NCI-H1417 (cell line): ENCODE measurements around the gene MRAP.
"Not testable (repeated sequence)": the region's sequence is repeated elsewhere in the genome, so short reads cannot be mapped to it uniquely, and the experiment has no call there.

Experiments used
- DNase-seq, 3 experiments: peaks; one replicate each; lab custom pipeline; 2025; lab: John Stamatoyannopoulos, UW

MRAP gene

DNA sequence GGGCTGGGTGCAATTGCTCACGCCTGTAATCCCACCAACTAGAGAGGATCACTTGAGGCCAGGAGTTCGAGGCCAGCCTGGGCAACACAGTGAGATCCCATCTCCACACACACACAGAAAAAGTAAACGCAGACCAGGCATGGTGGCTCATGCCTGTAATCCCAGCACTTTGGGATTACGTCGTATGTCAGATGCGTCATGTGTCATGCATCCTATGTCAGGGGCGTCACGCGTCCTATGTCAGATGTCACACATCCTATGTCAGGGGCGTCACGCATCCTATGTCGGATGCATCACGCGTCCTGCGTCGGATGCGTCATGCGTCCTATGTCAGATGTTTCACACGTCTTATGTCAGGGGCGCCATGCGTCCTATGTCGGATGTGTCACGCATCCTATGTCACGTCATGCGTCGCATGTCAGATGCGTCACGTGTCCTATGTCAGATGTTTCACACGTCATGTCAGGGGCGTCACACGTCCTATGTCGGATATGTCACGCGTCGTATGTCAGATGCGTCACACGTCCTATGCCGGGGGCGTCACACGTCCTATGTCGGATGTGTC lies 1.5 kb downstream of the MRAP start:
- no peak for DNase-seq

GRCh38 chr21:32301596-32301995 lies 2.9 kb downstream of the MRAP start:
- DNase-seq, result no peak

DNA sequence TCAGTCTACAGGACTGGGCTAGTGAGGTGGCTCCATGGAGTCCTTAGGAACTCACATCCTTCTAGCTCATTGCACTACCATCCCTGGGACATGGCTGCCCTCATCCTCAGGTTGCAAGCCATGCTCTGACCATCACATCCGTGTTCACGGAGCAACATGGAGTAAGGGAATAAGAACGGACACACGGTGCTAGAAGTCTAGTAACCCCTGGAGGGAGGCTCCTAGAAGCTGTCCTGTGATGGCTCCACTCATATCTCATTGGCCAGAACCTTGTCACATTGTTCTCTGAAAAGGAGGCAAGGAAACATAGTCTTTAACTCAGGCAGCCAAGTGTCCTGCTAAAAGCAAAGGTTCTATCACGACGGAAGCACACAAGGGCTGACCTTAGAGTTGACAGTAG lies 3.9 kb downstream of the MRAP start:
- DNase-seq, result no peak

DNA sequence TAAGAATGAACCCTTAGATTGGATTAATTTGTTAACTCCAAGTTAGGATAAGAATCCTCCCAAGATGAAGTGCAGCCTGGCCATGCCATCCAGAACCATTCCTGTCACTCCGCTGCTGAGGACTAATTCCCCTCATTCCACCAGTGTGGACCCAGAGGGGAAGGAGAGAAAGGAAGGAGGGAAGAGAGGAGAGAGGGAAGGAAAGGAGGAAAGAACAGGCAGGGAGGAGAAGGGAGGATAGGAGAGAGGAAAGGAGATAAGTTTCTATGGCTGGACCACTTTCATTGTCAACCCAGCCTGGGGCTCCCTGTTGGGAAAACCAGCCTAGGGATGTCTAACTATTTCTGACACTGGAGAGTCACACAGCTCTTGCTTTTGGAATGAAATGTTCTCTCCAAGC lies 4.7 kb downstream of the MRAP start:
- DNase-seq, result no peak

GRCh38 chr21:32304998-32305397 lies 6.3 kb downstream of the MRAP start:
- DNase-seq, result no peak

- DNase-seq, result no peak
Measured at GRCh38 chr21:32306021-32306780, 7.5 kb downstream of the MRAP start.

GRCh38 chr21:32307706-32308105 lies 9.1 kb downstream of the MRAP start:
- DNase-seq, result no peak

- no peak for DNase-seq
Measured at GRCh38 chr21:32308696-32309095, 10.0 kb downstream of the MRAP start.

DNA sequence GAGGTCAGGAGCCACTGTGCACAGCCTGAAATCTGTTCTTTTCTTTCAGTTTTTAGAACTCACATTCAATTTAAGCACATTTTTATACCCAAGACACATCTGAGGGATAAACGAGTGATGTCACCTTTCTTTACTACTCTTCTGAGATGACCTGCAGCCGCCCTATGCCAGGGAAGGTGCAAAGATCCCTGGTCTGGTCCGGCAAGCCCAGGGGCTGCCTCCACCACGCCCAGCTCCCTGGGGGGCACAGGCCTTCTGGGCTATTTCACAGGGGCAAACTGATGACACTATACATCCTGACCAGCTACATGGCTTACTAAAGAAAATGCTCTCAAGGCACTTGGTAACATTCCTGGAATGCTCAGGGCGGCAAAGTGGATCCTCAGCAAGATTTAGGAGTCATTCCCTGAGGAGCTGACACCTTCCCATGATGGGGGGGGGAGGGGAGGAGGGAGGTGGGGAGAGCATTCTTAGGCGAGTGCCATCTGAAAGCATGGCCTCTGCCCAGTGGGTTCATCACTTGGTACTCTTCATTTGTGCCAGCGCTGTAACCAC lies 11.3 kb downstream of the MRAP start:
- no peak for DNase-seq

DNA sequence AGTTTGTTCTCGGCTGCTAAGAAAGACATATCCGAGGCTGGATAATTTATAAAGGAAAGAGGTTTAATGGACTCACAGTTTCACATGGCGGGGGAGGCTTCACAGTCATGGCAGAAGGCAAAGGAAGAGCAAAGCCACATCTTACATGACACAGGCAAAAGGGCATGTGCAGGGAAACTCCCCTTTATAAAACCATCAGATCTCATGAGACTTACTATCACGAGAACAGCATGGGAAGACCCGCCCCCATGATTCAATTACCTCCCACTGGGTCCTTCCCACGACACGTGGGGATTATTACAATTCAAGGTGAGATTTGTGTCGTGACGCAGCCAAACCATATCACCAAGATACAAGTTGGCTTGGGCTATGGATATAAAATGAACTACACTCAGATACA lies 12.3 kb downstream of the MRAP start:
- not testable (repeated sequence) for DNase-seq

DNA sequence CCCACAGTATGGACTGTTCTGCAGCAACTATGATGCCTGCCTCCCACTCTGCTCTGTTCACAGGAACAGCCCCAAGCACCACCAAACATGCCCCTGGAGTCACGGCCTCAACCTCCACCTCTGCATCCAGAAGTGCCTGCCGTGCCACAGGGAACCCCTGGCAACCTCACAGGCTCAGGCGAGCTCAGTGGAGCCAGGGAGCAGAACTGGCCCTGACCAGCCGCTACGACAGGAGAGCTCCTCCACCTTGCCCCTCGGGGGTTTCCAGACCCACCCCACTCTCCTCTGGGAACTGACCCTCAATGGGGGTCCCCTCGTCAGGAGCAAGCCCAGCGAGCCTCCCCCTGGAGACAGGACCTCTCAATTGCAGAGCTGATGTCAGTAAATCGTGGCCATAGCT lies 13.0 kb downstream of the MRAP start:
- DNase-seq, result no peak

GRCh38 chr21:32312326-32312725 lies 13.7 kb downstream of the MRAP start:
- no peak for DNase-seq

DNA sequence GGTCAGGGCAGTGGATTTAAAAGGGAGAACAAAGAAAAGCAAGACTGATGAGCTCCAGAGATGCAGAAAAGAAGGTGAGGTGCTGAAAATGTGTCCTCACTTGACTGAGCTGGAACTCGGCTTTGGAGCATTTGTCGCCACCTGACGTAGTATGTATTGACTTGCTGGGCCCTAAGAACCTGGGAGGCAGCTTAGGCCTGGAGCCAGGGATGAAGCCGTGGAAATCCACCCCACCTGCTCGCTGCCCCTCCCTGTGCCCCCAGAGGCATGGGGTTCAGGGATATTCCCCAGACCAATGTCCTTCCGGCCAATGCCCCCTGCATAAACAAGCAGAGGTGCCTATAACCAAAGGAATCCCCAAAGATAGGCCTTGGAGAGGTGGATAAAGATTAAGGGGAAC lies 14.3 kb downstream of the MRAP start:
- no peak for DNase-seq

GRCh38 chr21:32314806-32315205 lies 16.2 kb downstream of the MRAP start:
- no peak for DNase-seq

GRCh38 chr21:32315511-32316281 lies 17.0 kb downstream of the MRAP start:
- no peak for DNase-seq

GRCh38 chr21:32316361-32317215 lies 17.9 kb downstream of the MRAP start:
- DNase-seq, result no peak

DNA sequence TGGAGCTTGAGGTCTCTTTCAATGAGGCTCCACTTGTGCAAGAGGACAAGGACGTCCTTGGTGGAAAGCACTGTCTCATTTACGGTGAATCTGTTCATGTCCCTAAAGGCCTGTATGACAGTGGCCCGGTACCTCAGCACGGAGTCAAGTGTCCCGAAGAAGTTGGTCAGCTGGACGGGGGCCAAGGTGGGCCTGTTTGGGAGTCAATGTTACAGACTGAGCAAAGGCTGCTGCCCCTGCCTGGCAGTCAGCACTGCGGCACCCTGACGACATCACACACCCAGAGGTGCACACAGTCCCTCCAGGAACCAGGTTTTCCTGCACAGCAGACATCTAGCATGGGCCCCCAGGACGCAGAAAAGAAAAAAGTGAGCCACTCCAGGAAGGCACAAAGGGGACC lies 19.1 kb downstream of the MRAP start:
- no peak for DNase-seq

DNA sequence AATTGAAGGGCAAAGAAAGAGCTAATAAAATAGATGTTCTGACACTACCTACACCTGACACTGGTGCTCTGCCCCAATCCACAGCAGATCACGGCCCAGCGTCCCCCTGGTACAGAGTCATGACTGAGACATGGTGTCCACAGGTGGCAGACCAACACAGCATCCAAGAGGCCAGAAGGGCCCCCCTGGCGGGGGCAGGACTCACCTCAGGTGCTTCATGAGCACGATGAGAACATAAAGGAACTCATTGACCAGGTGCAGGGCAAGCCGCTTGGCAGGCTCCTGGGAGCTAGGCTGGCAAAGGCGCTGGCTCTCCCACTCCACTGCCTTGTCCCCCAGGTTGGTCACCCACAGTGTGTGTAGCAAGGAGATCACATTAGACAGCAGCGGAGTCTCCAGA lies 20.4 kb downstream of the MRAP start:
- DNase-seq, result no peak

GRCh38 chr21:32320059-32320458 lies 21.4 kb downstream of the MRAP start:
- no peak for DNase-seq

GRCh38 chr21:32320726-32321125 lies 22.1 kb downstream of the MRAP start:
- DNase-seq, result no peak

- no peak for DNase-seq
Measured at GRCh38 chr21:32321480-32321879, 22.8 kb downstream of the MRAP start.

GRCh38 chr21:32322103-32322502 lies 23.4 kb downstream of the MRAP start:
- DNase-seq, result no peak
